K562 (cell line): ENCODE data around the gene METRN. TPM values are rescaled to one million over a fixed set of nuclear protein-coding genes. Genes with fewer than 3 reads are reported as not detected.
A peak's percentile ranks its signal among the peaks of the same experiment; 100 is the strongest.

Experiments used
- ATF1 ChIP-seq, 2 experiments: fragments of 450-650 bp in 1 of 2; IDR thresholded peaks; 2 replicates each; pipeline ENCODE4 v1.6.1; 2016; ENCODE audit warnings: missing compliant biosample characterization in 1 of 2, missing genetic modification characterization in 1 of 2
- BRCA1 ChIP-seq, 2 experiments: fragments of 450-650 bp in 1 of 2; sonication (generic) in 1 of 2; formaldehyde crosslinking in 1 of 2; IDR thresholded peaks; 2 replicates each; pipeline versions ENCODE4 v1.5.0 to v1.6.1; 2017 to 2020; ENCODE audit warnings: mild to moderate bottlenecking in 1 of 2, missing genetic modification reagents in 1 of 2
- DNMT1 ChIP-seq: fragments of 450-650 bp; IDR thresholded peaks from 2 replicates; pipeline ENCODE4 v1.6.1; 2016; ENCODE audit warnings: antibody characterized with exemption, mild to moderate bottlenecking
- EWSR1 ChIP-seq: fragments of 450-650 bp; IDR thresholded peaks from 2 replicates; pipeline ENCODE4 v1.6.1; 2018; ENCODE audit warnings: borderline replicate concordance, mild to moderate bottlenecking, low read depth, moderate library complexity; ENCODE audit not compliant: partially characterized antibody
- FOS ChIP-seq: IDR thresholded peaks from 3 replicates; pipeline ENCODE4 v1.6.1; 2011; ENCODE audit not compliant: insufficient read length; ENCODE audit errors: extremely low read depth
- HLTF ChIP-seq: fragments of 450-650 bp; IDR thresholded peaks from 2 replicates; pipeline ENCODE4 v1.6.1; 2016
- HNRNPL ChIP-seq: fragments of 200-400 bp; formaldehyde crosslinking; IDR thresholded peaks from 2 replicates; pipeline ENCODE4 v1.6.1; 2017; ENCODE audit warnings: low read depth, mild to moderate bottlenecking, low read length
- KDM1A ChIP-seq, 2 experiments: fragments of 450-650 bp; IDR thresholded peaks; 2 replicates each; pipeline ENCODE4 v1.6.1; 2016; ENCODE audit warnings: mild to moderate bottlenecking in 2 of 2
- KHSRP ChIP-seq: fragments of 450-650 bp; IDR thresholded peaks from 2 replicates; pipeline ENCODE4 v1.6.1; 2017
- MAZ ChIP-seq, 2 experiments: fragments of 450-650 bp in 1 of 2; sonication (generic) in 1 of 2; formaldehyde crosslinking; IDR thresholded peaks in 1 of 2; conservative IDR thresholded peaks in 1 of 2; 2 replicates each; pipeline versions ENCODE4 v1.4.0 to v1.5.0; 2020; ENCODE audit warnings: mild to moderate bottlenecking in 1 of 2, missing genetic modification reagents in 1 of 2
- MBD2 ChIP-seq: sonication (generic); IDR thresholded peaks from 2 replicates; pipeline ENCODE4 v1.6.1; 2016; ENCODE audit warnings: low read depth, borderline replicate concordance
- MIER1 ChIP-seq: fragments of 450-650 bp; IDR thresholded peaks from 2 replicates; pipeline ENCODE4 v1.6.1; 2016; ENCODE audit warnings: antibody characterized with exemption, mild to moderate bottlenecking, low read depth
- MTA3 ChIP-seq: fragments of 450-650 bp; formaldehyde crosslinking; IDR thresholded peaks from 2 replicates; pipeline ENCODE4 v1.6.1; 2017; ENCODE audit warnings: mild to moderate bottlenecking, borderline replicate concordance
- NBN ChIP-seq: fragments of 450-650 bp; IDR thresholded peaks from 2 replicates; pipeline ENCODE4 v1.6.1; 2016; ENCODE audit warnings: low read depth, mild to moderate bottlenecking
- PCBP1 ChIP-seq: fragments of 200-400 bp; formaldehyde crosslinking; IDR thresholded peaks from 2 replicates; pipeline ENCODE4 v1.6.1; 2018; ENCODE audit warnings: mild to moderate bottlenecking, low read depth, low read length; ENCODE audit not compliant: poor library complexity, severe bottlenecking
- POLR2AphosphoS2 ChIP-seq: IDR thresholded peaks from 2 replicates; pipeline ENCODE4 v1.6.1; 2012; ENCODE audit warnings: low read length, improper control_type of control experiment
- POLR2H ChIP-seq: IDR thresholded peaks from 2 replicates; pipeline ENCODE4 v1.6.1; 2016; ENCODE audit warnings: missing genetic modification characterization, low read depth, mild to moderate bottlenecking, control low read depth, missing compliant biosample characterization, moderate library complexity
- SAFB ChIP-seq: fragments of 200-400 bp; formaldehyde crosslinking; IDR thresholded peaks from 2 replicates; pipeline ENCODE4 v1.6.1; 2017; ENCODE audit warnings: low read depth, low read length, borderline replicate concordance
- SMAD1 ChIP-seq: fragments of 150-350 bp; IDR thresholded peaks from 2 replicates; pipeline ENCODE4 v1.6.1; 2014; ENCODE audit warnings: low read length, low read depth; ENCODE audit not compliant: partially characterized antibody
- TEAD2 ChIP-seq: fragments of 450-650 bp; IDR thresholded peaks from 2 replicates; pipeline ENCODE4 v1.6.1; 2016; ENCODE audit warnings: missing genetic modification characterization, control low read depth, missing compliant biosample characterization
- YY1 ChIP-seq, 3 experiments: IDR thresholded peaks; 2 replicates each; pipeline ENCODE4 v1.6.1; 2011; ENCODE audit warnings: low read length in 2 of 3, mild to moderate bottlenecking in 2 of 3, moderate library complexity in 2 of 3, borderline replicate concordance in 1 of 3, control low read depth in 1 of 3, low read depth in 1 of 3; ENCODE audit not compliant: insufficient read depth in 3 of 3, insufficient replicate concordance in 2 of 3, control insufficient read depth in 1 of 3, insufficient read length in 1 of 3; ENCODE audit errors: extremely low read depth in 1 of 3
- ZFP1 ChIP-seq: fragments of 450-650 bp; formaldehyde crosslinking; IDR thresholded peaks from 2 replicates; pipeline ENCODE4 v1.4.0; 2020; ENCODE audit warnings: mild to moderate bottlenecking, mixed read lengths
- ZNF217 ChIP-seq: sonication (generic); formaldehyde crosslinking; IDR thresholded peaks from 2 replicates; pipeline ENCODE4 v1.8.0; 2022; ENCODE audit warnings: mild to moderate bottlenecking, missing genetic modification reagents
- ZNF239 ChIP-seq: fragments of 250-450 bp; sonication (Bioruptor Pico); IDR thresholded peaks from 2 replicates; pipeline ENCODE4 v1.4.0; 2020; ENCODE audit warnings: mild to moderate bottlenecking
- polyA plus RNA-seq, 8 experiments: library from polyadenylated mRNA; depleted of rRNA in 4 of 8; stranded (reverse) in 5 of 8; unstranded in 3 of 8; fragments of >200 nt; fragmentation: Nextera tagmentation in 2 of 8; fragmentation: Illumina TruSeq in 1 of 8; extraction: Ambion mirVana in 2 of 8; extraction: Trizol in 1 of 8; gene quantifications; 2 replicates each; pipeline versions ENCODE4 v1.2.1 to v1.2.3, GENCODE V29; 2011 to 2014; ENCODE audit warnings: inconsistent platforms in 1 of 8, missing spikeins in 1 of 8
- total RNA-seq, 7 experiments: library from RNA; depleted of rRNA in 6 of 7; stranded (reverse); fragments of >200 nt in 6 of 7; fragmentation: Illumina TruSeq in 2 of 7; extraction: Trizol in 2 of 7; gene quantifications; 2 replicates each; pipeline versions ENCODE4 v1.2.1 to v1.2.3, GENCODE V29; 2011 to 2021; ENCODE audit warnings: low replicate concordance in 1 of 7
- TF ChIP-seq, protein P1 (sequence below): sonication (generic); formaldehyde crosslinking; IDR thresholded peaks from 2 replicates; pipeline ENCODE4 v1.8.0; 2022; ENCODE audit warnings: mild to moderate bottlenecking, missing genetic modification reagents

The METRN gene
- total and polyA plus RNA-seq, 9 of the 15 experiments (the other 6 are each of a cell fraction or from before 2014, with no cell fraction given), result 0.20 to 89.8 (median 15.4) TPM

GRCh38 chr16:679814-680624 lies 34.9 kb upstream of the METRN start, which contains the start of gene STUB1 (continued):
- TF ChIP-seq, protein P1, sequence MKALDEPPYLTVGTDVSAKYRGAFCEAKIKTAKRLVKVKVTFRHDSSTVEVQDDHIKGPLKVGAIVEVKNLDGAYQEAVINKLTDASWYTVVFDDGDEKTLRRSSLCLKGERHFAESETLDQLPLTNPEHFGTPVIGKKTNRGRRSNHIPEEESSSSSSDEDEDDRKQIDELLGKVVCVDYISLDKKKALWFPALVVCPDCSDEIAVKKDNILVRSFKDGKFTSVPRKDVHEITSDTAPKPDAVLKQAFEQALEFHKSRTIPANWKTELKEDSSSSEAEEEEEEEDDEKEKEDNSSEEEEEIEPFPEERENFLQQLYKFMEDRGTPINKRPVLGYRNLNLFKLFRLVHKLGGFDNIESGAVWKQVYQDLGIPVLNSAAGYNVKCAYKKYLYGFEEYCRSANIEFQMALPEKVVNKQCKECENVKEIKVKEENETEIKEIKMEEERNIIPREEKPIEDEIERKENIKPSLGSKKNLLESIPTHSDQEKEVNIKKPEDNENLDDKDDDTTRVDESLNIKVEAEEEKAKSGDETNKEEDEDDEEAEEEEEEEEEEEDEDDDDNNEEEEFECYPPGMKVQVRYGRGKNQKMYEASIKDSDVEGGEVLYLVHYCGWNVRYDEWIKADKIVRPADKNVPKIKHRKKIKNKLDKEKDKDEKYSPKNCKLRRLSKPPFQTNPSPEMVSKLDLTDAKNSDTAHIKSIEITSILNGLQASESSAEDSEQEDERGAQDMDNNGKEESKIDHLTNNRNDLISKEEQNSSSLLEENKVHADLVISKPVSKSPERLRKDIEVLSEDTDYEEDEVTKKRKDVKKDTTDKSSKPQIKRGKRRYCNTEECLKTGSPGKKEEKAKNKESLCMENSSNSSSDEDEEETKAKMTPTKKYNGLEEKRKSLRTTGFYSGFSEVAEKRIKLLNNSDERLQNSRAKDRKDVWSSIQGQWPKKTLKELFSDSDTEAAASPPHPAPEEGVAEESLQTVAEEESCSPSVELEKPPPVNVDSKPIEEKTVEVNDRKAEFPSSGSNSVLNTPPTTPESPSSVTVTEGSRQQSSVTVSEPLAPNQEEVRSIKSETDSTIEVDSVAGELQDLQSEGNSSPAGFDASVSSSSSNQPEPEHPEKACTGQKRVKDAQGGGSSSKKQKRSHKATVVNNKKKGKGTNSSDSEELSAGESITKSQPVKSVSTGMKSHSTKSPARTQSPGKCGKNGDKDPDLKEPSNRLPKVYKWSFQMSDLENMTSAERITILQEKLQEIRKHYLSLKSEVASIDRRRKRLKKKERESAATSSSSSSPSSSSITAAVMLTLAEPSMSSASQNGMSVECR (CRISPR knock-in tag), result no peak; the same call in none of the 2 replicates
- TF ChIP-seq HNRNPL (no peak; the same call in 1 of the 2 replicates), MBD2 (0 out of 2 replicates have a peak, but pooled peaks have one; percentile 10), ATF1 (CRISPR knock-in tag; IDR thresholded peaks at IDR 0.05) (no peak), ATF1 (tag; IDR thresholded peaks at IDR 0.05) (no peak), ZNF239 (CRISPR knock-in tag) (no peak), FOS (no peak), HLTF (no peak), KHSRP (no peak), NBN (no peak), DNMT1 (no peak), BRCA1 (IDR thresholded peaks at IDR 0.05) (no peak), BRCA1 (CRISPR knock-in tag; IDR thresholded peaks at IDR 0.05) (no peak), ZNF217 (CRISPR knock-in tag) (no peak), MIER1 (no peak), SAFB (peak; percentile 94), YY1 (IDR thresholded peaks at IDR 0.05; ENCODE audit: borderline replicate concordance in 1 of 3, control insufficient read depth in 1 of 3, extremely low read depth in 1 of 3, insufficient read depth in 3 of 3, insufficient read length in 1 of 3, insufficient replicate concordance in 2 of 3, low read depth in 1 of 3, low read length in 2 of 3) (peak in 1 of 3 experiments; percentile 10), MAZ (CRISPR knock-in tag; conservative IDR thresholded peaks at IDR 0.05 in 1 of 2, IDR thresholded peaks at IDR 0.05 in 1 of 2) (peak; percentile 63 to 66), POLR2H (tag) (no peak), MTA3 (peak; percentile 65), POLR2AphosphoS2 (no peak), EWSR1 (no peak), KDM1A (IDR thresholded peaks at IDR 0.05) (no peak), ZFP1 (CRISPR knock-in tag) (no peak), SMAD1 (no peak), TEAD2 (no peak), PCBP1 (no peak)
